ENCODE measurements around the gene KRT73. TPM values are rescaled to one million over a fixed set of nuclear protein-coding genes. Genes with fewer than 3 reads are reported as not detected.

Gene KRT73
- polyA plus RNA-seq, 1 donor, result not detected

DNA sequence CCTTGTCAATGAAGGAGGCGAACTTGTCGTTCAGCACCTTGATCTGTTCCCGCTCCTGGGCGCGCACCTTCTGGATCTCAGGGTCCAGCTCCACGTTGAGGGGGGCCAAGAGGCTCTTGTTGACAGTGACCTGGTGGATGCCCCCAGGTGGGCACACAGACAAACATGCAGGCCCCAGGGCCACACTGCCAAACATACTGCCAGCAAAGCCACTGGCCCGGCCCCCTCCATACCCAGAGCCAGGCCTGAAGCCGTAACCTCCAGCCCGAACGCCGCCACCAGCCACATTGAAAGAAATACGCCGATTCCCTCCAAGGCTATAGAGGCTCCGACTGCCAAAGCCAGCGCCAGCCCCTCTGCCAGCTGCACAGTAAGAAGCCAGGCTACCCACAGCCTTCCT, 45.1 kb downstream of the KRT73 start:
- no peak for DNase-seq (ENCODE audit: low read depth)

DNA sequence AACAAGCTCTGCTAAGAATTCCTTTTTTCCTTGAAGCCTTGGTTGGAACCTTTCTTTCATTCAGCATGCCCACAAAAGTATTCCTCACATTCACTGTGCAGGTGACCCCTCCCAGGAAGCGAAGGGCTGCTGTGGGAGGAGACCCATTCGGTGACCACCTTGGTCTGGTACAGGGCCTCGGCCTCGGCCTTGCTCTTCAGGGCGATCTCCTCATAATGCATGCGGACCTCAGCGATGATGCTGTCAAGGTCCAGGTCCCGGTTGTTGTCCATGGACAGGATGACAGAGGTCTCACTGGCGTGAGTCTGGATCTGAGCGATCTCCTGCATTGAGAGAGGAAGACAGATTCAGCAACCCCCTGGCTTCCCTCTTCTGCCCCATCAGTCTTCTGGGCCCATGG, 47.8 kb downstream of the KRT73 start:
- DNase-seq (ENCODE audit: low read depth), result no peak

DNA sequence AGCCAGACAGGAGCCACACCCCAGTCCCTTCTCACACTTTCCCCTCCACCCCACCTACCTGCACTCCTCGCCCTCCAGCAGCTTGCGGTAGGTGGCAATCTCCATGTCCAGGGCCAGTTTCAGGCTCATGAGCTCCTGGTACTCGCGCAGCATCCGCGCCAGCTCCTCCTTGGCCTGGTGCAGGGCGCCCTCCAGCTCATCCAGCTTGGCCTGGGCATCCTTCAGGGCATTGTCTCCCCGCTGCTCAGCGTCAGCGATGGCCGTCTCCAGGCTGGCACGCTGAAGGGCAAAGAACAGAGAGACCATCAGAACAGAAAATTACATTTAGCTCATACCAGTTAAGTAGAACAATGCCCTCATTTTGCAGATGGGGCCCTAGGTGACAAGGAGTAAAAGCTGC, 50.2 kb downstream of the KRT73 start:
- no peak for DNase-seq (ENCODE audit: low read depth)

DNA sequence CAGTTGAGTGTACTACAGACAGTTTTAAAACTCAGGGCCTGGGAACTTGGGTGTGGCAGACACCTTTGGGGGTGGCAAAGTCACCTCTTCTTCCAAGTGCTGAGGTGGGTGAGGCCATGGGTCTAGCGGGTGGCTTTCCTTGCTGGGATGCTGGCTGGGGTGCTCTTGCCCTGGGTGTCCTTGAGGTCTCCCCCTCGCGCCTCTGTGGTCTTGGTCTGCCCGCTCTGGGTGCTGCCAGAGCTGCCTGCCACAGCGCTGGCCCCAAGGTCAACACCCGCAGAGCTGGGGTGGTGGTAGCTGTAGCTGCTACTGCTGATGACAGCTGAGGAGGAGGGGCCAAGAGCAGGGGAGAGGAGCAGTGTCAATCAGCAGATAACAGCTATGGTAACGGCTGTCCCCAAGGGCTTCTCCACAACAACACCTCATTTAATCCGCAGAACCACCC, 51.5 kb downstream of the KRT73 start:
- DNase-seq (ENCODE audit: low read depth), result no peak

DNA sequence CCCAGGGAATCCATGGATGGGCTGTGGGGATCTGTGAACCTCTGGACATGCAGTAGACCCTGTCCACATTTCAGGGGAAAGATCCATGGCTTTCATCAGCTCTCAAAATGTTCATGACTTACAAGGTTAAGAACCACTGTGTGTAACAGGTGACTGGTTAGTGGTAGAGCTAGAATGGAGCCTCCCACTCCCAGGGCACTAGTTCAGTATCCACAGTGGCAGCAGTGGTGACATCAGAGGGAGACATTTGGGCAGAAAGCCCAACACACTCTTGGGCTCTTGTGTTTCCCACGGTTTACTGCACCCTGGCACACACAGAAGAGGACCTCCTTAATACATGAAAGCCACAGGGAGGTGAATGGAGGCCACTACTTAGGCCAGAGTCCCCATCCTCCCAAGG, 53.8 kb downstream of the KRT73 start:
- DNase-seq (ENCODE audit: low read depth), result no peak

DNA sequence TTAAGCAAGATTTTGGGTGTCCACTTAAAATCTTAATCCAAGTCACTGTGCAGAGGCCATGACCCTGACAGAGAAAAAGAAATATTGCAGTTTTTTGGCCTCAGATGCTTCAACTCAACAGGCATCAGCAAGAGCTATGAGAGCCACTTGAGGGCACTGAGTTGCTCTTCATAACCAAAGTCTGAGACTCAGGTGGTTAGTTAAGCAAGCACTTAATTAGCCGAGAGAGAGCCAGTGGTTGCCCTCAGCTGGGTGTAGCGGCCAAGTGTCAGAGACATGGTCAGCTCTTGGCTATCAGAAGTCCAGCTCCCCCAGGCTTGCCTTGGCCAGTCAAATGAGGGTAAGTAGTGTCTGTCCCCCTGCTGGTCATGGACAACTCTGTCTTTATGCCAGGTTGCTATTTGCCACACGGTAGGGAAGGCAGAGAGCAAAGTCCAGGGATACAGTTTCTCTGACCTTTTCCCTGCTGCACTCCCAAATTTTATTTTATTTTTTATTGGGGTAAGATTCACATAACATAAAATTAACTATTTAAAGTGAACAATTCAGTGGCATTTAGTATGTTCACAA, 56.4 kb downstream of the KRT73 start:
- no peak for DNase-seq (ENCODE audit: low read depth)

DNA sequence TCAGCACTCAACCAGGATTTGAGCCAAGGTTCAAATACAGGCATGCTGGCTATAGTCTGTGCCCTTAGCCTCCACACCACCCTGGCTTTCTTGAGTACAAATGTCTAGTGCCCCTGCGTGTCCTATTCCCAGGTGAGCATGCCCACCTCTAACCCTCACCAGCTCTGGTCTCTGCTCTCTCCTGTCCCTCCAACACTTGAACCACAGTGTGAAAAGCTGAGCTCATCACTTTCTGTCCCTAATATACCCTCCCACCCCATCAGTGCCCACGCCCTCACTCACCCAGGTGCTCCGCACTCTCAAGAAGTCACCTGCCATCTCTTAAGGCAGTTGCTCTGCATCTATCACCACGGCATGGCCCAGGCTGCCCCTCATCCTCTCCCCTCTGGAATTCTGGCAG, 58.4 kb downstream of the KRT73 start:
- no peak for DNase-seq (ENCODE audit: low read depth)

DNA sequence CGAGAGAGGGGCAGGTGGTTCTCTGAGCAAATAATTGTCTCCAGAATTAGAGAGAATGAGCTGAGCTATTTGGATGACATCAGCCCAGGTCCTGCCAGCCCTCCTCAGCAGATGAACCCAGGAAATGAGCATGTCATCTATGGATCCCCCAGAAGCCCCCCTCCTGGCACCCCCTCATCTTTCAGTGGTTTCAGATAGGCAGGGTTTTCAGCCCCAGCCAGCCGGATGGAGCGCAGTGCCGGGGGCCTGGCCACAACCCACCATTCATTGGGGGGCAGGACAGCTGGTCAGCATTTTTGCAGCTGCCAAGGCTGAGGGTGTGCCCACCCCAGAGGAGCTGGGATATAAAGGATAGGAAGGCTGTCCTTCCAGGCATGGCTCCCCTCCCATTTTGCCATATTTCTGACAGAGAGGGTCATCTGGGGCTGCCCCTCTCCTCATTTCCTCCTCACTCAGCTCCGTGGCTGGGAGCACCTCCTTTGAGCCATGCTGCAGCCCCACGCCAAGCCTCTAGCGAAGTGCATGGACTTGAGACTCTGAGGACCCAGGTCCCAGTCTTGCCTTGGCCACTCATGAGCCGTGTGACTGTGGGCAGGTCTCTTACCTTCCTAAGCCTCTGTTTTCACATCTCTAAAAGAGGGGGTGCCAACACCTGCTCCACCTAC, 59.4 kb downstream of the KRT73 start:
- DNase-seq (ENCODE audit: low read depth), result no peak

Other genes with a start within 250 kb of the KRT73 start
- not detected for gene KRT84, start 232.9 kb downstream of the KRT73 start, polyA plus RNA-seq (ENCODE audit: insufficient read length)
- not detected for gene KRT82, start 212.2 kb downstream of the KRT73 start, polyA plus RNA-seq (ENCODE audit: insufficient read length)
- not detected for gene KRT75, start 184.2 kb downstream of the KRT73 start, polyA plus RNA-seq (ENCODE audit: insufficient read length)
- gene KRT6B, start 166.4 kb downstream of the KRT73 start, polyA plus RNA-seq (ENCODE audit: insufficient read length), result not detected
- gene KRT6C, start 144.8 kb downstream of the KRT73 start, polyA plus RNA-seq (ENCODE audit: insufficient read length), result not detected
- gene KRT6A, start 125.3 kb downstream of the KRT73 start, polyA plus RNA-seq (ENCODE audit: insufficient read length), result not detected
- 0.24 TPM for gene KRT5, start 98.2 kb downstream of the KRT73 start, polyA plus RNA-seq (ENCODE audit: insufficient read length)
- not detected for gene KRT71, start 65.4 kb downstream of the KRT73 start, polyA plus RNA-seq (ENCODE audit: insufficient read length)
- not detected for gene KRT74, start 44.7 kb downstream of the KRT73 start, polyA plus RNA-seq (ENCODE audit: insufficient read length)
- gene KRT72, start 17.1 kb downstream of the KRT73 start, polyA plus RNA-seq (ENCODE audit: insufficient read length), result 0.08 TPM
- gene KRT2, start 33.7 kb upstream of the KRT73 start, polyA plus RNA-seq (ENCODE audit: insufficient read length), result not detected
- 1.0 TPM for gene KRT1, start 61.8 kb upstream of the KRT73 start, polyA plus RNA-seq (ENCODE audit: insufficient read length)
- gene KRT77, start 85.0 kb upstream of the KRT73 start, polyA plus RNA-seq (ENCODE audit: insufficient read length), result not detected
- gene KRT76, start 158.8 kb upstream of the KRT73 start, polyA plus RNA-seq (ENCODE audit: insufficient read length), result not detected
- gene KRT3, start 177.6 kb upstream of the KRT73 start, polyA plus RNA-seq (ENCODE audit: insufficient read length), result not detected
- gene KRT4, start 195.6 kb upstream of the KRT73 start, polyA plus RNA-seq (ENCODE audit: insufficient read length), result not detected
- gene KRT79, start 215.8 kb upstream of the KRT73 start, polyA plus RNA-seq (ENCODE audit: insufficient read length), result not detected
- gene KRT78, start 230.4 kb upstream of the KRT73 start, polyA plus RNA-seq (ENCODE audit: insufficient read length), result not detected